Stimulated activated CD4-positive, alpha-beta T cell treated with anti-CD3 and anti-CD28 coated beads, Interleukin-4, amount 100 ng/mL, for 48 hours (primary cell): ENCODE results near the gene PAM16.

ENCODE experiments used
- DNase-seq, 2 donors: peaks; one replicate each; pipeline ENCODE4 v3.0.0-alpha.2; 2020; ENCODE audit warnings: low read depth in 2 of 2

The PAM16 gene

DNA sequence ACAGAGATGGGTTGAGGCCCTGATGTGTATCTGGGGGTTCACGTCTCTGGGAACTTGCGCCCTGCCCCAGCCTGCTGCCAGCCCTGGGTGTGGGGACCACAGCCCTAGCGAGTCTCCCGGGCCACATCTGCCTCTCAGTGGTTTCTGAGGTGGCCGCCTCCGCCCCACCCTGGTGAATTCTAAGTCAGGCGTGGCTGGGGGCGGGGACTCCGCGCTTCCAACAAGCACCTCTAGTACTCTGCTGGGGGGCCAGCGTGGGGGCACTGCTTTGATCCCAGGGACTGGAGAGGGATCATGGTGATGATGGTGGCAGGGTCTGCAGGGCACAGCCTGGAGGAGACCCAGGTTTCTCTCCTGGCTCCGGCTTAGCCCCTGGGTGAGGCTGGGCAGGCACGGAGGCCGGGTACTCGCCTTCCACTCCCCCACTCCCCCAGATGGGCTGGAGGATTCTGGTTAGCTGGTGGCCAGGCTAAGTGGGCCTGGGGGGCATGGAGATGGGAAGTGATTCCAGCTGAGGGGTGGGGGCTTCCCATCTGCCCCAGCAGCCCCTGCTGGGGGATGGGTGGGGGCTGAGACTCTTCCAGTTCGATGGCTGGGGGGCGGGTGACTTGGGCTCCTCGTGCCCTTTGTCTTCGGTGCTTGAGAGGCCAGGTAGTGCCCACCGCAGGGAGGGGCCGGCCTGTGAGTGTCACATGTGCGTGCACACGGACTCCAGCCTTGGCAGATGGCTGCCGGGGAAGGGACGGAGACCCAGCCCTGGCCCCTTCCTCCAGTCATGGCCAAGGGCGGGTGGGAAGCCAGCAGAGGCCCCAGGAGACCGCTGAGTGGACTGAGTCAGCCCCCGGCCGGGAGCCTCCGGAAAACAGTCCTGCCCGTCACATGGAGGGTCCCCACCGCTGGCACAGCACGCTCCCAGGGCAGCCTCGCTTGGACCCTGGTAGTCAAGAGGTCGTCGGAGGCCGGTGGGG is 31.4 kb downstream of the PAM16 start:
- DNase-seq, result peak in 1 of 2 donors; percentile 57

DNA sequence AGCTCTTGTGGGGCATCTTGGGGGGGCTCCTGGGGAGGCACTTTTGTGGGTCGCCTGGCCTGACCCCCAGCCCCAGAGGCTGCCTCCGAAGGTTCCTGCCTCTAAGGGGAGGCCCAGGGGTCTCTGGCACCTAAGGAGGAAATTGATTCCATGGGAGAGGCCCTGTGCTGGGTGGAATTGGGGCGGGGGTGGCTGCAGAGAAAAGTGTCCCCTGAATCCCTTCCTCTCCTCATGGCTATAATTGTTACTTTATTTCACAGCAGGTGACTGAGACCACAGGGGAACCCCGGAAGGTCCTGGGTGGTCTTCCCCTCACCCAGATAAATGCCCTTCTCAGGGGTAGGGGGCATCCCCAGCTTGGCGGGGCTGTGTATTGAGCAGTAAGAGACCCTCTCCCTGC is 32.2 kb downstream of the PAM16 start:
- no peak for DNase-seq

DNA sequence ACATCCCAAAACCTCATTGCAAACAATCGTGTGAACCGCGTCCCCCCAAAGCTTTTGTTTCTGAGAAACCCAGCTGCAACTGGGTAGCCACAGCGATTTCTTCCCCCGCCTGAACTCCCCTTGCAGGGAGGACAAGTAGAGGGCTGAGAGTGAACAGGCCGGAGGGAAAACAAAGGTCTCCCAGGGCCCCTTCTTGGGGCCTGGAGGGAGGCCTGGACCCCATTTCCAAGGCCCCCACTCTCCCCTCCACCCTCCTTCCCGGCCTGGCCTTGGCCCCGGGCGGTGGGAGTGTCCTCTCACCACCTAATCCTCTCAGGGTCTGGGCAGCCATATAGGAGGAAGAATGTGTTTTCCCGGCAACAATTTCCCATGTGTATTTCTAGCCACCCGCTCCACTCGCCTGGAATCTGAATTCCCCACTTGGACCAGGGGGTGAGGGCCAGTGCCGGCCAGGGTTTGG is 32.6 kb downstream of the PAM16 start:
- no peak for DNase-seq

DNA sequence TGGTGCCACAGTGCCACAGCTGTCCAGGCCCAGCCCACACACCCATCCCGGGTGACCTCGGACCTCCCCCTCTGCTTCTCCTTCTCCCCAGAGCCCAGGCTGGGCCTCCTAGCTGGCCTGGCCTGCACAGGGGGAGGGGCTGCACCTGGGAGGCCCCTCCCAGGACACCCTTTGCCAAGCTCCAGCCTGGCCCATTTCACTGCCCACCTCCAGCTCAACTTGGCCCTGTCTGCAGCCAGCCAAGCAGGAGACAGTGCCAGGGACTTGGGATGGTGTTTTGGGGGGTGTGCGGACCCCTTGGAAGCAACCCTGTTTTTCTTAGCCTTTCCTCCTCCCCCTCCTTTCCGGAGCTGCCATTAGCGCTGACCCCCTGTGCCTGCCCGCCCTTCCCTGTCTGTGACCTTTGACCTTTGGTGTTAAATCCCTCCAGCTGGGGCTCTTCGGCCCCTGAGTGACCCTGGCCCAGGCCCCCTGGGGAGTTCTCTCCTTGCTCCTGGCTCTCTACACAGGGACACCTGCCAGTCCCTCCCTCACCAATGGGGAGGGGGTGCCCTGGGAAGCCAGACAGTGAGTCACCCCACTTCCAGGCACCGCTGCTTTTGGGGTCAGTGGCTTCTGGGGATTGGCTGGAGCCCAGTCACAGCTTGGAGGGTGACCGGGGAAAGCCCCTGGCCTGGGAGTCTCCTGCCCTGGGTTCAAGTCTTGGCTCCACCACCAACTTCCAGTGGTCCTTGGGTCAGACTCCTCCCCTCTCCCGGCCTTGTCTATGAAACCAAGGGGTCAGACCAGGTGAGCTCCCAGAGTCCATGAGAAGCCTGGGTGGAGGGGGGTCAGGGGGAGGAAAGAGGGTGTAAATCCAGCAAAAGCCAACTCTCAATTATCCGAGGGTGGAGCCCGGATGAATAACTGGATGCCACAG is 33.3 kb downstream of the PAM16 start:
- no peak for DNase-seq

DNA sequence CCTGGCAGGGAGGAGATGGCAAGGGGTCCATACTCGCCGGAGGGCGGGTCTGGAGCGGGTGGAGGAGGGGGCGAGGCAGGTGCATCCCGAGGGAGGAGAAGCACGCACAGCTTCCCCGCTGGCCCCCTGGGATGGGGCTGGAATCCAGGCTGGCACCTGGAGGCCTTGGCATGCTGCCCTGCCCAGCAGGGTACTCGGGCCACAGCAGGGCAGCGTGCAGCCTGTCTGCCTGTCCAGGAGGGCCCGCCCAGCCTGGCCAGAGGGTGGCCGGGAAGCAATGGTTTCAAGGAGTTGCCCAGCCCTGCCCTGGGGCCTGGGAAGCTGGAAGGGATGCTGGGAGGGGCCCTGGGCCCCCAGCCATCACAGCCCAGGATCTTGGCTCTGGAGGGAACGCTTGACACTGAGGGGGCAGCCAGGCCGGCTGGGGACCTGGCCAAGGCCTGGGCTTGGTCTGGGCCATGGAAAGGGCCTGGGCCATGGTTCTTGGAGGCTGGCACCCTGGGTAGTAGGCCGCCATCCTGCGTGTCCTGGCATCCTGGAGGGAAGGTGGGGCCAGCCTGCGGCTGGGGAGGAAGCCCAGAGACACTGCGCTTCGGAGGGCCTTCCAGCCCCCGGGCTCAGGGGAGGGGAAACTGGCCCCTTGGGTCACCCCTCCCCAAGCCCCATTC is 34.1 kb downstream of the PAM16 start:
- DNase-seq, result no peak

DNA sequence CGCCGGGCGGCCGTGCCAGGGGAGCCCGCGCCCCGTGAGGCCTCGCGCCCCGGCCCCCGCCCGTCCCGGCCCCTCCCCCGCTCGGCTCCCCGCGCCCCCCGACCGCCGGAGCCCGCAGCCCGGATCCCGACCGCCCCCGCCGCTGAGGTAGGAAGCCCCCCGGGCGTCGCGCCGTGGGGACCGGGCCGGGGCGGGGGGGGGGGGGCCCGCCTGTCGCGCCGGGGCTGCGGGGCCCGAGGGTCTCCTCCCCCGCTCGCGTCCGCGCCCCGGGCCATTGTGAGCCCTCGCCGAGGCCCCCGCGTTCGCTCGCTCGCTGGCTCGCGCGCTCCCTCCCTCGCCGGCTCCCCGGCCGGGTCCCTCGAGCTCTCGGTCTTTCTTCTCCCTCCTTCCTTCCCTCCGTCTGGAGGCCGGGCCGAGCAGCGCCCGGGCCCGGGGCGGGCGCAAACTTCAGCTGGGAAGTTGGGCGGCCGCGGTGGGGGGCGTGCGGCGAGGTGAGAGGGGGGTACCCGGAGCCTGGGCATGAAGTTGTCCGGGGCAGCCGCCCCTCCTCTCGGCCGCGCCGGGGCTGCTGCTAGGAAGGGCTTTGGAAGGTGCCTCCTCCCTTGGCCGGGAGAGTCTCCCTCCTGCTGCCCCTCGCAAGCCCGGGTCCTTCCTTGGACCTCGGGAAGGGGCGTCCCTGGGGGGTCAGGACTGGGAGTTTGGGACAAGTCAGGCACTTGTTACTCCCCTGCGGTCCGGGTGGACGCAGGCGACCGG is 34.8 kb downstream of the PAM16 start:
- DNase-seq, result no peak

DNA sequence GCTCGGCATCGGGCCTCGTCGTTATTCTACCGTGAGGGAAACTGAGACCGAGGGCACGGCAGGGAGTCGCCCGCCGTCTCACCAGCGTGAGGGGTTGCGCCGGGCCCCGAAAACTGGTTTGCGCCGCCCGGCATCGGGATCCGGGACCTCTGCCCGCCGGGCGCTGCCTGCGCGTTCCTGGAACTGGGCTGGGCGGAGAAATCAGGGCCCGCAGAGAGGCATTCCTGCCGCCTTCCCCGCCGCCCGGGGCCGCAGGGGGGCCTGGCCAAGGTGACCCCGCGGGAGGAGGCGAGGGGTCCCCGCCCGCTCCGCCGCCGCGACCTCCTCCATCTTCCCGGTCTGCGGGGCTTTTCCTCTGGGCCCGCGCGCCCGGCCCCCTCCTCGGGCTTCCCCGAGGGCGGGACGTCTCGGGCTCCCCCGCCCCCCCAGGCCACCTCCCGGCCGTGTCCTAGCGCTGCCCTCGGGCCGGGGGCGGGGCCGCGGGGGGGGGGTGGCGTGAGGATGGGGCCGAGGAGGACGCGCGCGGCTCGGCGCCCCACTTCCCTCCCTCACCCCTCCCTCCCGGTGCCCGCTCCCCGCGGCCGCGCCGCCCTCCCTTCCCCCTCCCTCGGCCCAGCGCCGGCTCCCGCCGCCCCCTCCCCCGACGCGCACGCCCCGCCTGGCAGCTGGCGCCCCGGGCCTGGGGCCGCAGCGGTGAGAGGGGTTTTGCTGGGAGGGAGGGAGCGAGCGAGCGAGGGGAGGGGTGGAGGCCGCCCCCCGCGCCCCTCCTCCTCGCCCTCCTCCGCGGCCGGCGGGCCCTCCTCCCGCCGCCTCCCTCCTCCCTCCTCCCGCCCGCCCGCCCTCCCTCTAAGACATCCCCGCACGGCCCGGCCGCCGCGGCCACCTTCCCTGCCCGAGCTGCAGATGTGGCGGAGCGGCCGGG is 35.7 kb downstream of the PAM16 start, which contains the start of gene GLIS2:
TSS of gene GLIS2 (plus strand) at position 882 of the 922 bp plus-strand sequence. CDS start 16,214 bp downstream, outside the sequence.
- DNase-seq, result no peak

DNA sequence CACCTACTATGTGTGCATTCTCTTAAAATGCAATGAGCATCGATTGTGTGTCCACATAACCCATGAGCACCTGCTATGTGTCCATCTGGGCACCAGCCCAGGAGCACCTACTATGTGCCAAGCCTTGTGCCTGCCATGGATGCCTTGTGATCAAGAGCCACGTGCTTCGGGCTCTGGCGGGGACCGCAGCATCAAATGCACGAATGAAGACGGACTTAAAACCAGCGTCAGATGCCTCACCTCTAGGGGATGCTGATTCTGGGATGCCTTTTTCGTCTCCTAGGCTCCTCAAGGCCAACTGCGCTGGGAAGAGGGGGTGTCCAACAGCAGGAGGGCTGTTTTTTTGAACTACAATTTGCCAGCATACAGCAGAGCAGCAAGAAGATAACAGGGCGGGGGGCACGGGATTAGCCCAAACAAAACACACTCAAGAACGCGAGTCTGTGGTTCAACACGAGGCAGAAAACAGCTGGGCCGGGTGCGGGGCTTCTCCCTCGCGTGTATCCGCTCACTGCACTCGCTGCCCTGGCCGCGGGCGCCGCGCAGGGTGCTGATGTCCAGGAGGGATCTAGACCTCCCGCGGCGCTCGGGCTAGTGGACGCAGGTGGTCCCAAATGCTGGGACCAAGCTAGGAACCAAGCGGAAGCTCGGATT is 36.5 kb downstream of the PAM16 start:
- no peak for DNase-seq

DNA sequence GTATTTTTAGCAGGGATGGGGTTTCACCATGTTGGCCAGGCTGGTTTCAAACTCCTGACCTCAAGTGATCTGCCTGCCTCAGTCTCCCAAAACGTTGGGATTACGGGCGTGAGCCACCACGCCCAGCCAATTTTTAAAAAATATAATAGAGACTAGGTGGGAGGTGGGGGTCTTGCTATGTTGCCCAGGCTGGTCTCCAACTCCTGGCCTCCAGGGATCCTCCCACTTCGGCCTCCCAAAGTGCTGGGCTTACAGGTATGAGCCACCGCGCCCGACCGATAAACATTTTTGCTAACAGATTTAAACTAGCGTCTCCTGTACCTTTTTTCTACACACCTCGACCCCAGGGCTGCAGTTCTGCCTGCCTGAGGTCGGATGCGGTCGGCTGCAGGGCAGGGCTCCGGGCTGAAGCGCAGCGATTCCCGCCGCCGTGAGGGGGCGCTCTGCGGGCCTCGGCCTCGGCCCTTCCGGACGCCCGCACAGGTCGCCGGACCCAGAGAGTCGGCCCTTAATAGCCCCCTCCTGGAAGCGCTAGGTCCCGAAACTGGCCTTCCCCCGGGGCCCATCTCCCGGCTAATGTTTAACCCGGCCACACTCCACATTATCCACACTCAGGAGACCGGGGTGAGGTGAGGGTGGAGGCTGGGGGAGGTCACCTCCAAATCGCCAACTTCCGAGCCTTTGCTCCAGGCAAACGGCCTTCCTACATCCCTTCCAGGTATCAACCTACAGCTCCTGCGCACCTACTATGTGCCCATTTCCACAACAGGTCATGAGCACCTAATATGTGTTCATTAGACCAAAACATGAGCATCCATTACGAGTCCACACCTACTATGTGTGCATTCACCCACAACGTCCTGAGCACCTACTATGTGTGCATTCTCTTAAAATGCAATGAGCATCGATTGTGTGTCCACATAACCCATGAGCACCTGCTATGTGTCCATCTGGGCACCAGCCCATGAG is 37.3 kb downstream of the PAM16 start:
- no peak for DNase-seq

DNA sequence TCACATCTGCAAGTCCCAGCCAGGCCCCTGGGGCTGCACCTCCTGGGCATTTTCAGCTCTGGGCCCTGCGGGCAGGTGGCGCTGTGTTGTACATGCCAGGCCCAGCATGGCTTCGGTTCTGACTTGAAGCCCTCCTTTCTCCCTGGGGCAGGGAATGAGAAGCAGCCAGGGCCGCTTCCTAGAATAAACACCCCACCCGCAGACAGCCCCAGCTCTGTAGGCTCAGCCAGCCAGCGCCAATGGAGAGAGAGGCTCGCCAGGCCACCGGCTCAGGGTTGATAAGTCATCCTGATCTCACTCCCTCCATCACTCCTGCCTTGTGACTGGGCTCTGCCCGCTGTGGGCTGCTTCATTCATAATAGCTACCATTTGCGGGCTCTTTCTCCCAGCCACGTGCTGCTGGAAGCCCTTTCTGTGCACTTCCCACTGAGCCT is 41.3 kb downstream of the PAM16 start:
- DNase-seq, result peak in 1 of 2 donors; percentile 52

DNA sequence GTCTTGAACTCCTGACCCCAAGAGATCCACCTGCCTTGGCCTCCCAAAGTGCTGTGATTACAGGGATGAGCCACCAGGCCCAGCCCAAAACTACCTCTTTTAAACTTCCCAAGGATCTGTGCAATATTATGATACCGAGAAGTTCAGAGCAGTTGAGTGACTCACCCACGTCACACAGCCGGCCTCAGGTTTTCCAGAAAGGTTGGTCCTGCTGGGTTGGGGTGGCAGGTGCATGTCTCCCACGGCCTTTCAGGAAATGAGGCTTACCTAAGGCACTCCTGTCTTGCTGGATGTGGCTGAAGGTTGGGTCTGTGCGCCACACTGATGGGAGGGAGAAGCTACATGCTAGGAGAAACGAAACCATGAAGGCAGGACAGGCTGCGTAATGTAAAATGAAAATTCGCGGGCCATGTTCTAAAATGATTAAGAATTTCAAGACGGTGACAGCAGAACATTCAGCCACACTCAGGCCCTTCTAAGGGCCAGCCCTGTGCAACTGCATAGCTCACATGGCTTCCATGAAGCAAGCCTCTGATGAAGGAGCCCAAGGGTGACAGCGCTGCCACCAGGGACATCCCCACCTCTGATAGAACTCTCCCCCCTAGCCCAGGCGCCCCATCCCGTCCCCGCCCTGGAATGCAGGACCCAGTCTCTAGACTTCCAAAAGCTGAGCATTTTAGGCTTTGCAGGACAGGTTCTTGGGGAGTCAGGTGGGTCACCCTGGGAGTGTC is 41.9 kb downstream of the PAM16 start:
- no peak for DNase-seq

DNA sequence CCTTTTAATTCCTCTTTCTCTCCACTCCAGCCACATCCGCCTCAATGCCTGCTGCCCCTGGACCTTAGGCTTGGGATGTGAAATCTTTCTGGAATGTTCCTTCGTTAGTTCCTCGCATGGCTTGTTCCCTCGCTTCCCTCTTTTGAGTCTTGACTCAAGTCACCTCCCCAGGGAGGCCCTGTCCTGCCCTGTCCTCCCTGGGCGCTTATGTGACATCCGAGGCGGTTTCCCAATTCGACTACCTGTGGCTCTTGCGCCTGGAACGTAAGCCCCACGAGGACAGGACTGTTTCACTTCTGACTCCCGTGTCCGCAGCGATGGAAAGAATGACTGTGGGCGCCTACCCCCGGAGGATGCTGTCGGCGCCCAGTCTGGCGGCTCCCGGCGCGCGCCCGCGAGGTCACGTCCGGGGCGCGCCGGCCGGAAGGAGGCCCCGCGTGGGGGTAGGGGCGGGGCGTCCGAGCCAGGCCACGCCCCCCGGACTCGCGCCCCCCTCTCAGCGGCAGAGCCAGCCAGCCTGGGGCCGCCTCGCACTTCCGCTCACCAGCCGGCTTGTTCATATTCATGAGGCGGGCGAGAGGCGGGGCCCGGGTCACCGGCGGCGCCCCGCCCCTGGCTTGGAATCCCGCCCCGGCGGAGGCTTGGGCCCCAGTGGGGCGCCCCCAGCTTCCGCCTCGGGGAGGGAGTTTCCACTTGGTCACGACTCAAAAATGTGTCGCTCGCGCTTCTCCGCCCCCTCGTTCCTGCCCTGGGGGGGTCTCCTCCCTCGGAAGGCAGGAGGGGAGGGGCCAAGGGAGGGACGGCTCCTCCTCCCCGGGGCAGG is 43.7 kb downstream of the PAM16 start:
- DNase-seq, result peak; percentile 91 to 93

DNA sequence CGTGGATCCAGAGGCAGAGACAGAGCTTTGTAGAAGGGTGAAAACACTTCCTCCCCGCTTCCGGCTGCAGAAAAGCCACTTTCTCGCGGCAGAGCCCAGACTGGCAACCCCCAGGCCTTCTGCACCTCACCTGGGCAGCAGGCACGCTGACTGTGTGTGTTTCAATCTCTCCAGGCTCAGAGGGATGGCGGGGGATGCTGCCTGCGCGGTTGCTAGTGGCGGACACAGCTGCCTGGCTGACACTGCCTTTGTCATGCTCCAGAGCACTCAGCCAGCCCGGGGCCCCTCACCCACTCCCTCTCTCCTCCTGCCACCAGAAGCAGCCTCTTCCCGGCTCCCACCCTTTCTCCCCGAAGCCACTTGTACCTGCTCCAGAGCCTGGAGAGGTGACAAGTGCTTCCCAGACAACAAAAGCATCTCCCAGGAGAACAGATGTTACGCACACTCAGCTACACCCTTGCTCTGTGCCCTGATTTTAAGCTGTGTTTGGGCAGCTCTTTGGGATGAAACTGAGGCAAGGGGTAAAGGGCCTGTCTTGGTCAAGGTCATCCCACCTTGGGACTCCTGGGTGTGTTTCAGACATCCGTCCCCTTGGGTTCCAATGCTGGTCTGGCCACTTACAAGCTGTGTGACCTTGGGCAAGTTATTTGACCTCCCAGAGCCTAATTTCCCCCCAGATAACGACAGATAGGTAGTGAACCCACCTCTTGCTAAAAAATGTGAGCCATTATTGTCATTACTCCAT is 44.5 kb downstream of the PAM16 start:
- DNase-seq, result no peak

DNA sequence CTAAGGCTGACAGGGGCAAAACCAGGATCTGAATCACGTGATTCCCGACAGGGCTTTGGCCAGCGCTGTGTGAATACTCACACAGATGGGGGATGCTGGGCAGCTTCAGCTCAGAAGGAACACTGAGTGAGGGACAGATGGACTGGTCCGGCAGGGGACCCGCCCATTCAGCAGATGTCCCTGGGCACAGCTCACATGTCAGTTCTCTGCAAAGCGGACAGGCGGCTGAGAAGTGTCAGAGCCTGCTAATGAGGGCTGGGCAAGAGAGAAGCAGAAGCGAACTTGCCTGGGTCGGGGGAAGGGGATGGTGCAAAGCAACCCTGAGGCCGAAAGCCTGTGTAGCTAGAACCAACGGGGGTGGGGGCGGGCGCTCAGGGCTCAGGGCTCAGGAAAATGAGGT is 47.1 kb downstream of the PAM16 start:
- DNase-seq, result no peak

DNA sequence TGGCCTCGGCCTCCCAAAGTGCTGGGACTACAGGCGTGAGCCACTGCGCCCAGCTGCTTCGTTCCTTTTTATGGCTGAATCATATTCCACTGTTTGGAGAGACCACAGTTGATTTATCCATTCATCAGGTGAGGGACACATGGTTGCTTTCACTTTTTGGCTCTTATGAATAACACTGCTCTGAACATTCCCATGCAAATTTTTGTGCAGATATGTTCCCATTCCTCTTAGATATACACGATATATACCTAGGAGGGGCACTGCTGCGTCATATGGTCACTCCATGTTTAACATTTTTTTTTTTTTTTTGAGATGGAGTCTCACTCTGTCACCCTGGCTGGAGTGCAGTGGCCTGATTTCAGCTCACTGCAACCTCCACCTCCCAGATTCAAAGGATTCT is 49.2 kb downstream of the PAM16 start:
- DNase-seq, result no peak

DNA sequence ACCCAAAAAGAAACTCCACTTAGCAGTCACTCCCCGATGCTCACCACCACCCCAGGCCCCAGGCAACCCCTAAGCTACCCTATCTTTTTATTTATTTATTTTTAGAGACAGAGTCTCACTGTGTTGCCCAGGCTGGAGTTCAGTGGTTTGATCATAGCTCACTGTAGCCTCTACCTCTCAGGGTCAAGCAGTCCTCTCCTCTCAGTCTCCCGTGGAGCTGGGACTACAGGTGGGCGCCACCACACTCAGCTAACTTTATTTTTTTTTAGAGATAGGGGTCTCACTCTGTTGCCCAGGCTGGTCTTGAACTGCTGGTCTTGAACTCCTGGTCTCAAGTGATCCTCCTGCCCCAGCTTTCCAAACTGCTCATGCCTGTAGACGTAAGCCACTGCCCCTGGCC is 49.9 kb downstream of the PAM16 start:
- no peak for DNase-seq
